ENCODE data around the gene MATK.
A peak's percentile ranks its signal among the peaks of the same experiment; 100 is the strongest.
"Not testable (repeated sequence)": the region's sequence is repeated elsewhere in the genome, so short reads cannot be mapped to it uniquely, and the experiment has no call there.

MATK gene

DNA sequence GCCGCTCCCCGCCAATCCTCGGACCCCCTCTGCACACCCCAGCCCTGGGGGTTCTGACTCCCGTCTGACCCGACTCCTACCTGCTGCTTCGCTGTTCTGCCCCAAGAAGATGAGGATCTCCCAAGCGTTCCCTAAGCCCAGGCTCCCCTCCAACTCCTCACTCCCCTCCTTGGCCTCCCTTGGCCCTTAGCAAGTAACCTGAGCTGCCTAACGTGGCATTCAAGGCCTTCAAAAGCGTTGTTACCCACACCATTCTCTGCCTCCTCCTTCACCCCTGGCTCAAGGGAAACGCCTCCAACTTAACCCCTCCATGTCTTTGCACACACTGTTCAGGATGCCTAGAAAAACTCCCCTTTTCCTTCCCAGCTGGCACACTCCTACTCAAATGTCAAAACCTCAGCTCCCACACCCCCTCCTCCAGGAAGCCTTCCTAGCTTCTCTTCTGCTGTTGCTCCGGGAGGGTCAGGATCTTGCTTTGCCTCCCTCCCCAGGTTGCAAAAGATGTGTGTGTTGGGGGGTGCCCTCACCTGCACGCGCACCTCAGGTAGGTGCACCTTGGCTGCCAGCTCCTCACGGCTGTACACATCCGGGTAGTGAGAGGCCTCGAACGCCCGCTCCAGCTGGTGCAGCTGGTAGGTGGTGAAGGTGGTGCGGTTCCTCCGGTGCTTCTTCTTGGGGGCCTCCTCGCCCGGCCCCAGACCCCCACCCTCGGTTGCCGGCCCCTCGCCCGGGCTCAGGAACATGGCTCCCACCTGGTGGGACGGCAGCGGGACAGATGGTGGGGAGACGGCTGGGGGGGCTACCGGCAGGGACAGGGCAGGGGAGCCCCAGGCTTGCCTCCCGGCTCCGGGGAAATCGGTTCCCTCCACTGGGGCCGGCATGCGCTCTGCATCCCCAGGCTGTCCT is 14.9 kb downstream of the MATK start:
- DNase-seq (ENCODE audit: low read depth in 2 of 2) = no peak

DNA sequence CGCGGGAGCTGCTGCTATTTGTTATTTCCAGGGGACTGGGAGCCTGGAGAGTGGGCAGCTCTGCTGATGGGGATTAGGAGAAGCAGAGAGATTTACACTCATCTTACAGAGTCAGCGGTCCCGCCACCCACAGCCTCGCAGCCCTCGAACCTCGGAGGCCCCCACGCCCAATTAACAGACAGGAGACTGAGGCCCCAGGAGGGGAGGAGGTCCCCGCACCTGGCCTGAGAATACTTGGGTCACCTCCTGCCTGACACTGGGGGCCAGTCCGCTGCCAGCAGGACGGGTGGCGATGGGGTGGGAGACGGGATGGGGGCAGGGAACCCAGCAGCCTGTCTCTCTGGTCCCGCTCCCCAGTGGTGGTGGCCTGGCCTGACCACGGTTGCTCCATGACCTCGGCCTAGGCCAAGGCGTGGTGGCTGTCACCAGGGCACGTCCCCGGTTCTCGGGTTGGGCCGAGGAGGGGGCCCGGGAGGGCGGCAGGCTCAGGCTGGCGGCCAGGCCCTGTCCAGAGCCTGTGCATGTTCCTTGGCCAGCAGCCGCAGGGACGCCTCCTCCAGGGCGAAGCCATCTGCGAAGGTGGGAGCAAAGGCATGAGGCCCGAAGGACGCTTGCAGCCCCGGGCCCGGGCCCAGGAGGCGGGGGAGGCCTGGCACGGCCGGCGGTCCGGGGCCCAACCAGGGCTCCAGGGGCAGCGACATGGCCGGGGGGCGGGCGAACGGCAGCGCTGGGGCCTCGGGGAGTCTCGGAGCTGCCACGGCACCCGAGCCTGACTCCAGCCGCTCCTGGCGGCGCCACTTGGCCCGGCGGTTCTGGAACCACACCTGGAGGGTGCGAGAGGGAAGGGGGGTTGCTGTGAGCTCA is 15.8 kb downstream of the MATK start:
- no peak for DNase-seq (ENCODE audit: low read depth in 2 of 2)

DNA sequence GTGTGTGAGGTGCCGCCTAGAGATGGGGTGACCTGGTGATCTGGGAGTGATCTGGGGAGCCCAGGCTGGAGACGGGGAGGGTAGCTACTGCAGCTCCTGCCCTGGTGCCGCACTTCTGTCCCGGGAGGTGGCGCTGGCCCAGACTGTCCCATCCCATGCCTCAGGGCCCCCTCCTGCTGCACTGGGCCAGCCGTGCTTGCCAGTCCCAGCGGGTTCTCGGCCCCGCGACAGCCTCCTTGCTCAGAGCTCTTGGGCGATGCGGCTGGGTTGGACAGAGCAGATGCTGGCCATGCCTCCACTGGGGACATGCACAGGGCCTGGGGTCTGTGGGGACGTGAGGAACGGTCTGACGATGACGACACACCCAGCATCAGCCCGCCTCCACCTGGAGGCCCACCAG is 16.7 kb downstream of the MATK start:
- no peak for DNase-seq (ENCODE audit: low read depth in 2 of 2)

DNA sequence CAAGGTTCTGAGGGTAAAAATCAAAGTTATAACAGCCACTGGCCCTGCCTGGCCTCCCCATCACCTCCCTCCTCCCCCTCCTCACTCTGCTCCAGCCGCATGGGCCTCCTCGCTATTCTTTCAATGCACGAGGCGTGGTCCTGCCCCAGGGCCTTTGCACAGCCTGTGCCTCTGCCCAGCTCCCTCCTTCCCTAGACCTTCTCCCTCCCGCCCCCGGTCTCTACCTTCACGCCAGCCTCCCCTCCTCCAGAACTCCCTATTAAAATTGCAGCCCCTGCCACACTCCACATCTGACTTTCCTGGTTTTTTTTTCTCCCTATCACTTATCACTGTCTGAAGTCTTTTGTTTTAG is 17.5 kb downstream of the MATK start:
- no peak for DNase-seq (ENCODE audit: low read depth in 2 of 2)

DNA sequence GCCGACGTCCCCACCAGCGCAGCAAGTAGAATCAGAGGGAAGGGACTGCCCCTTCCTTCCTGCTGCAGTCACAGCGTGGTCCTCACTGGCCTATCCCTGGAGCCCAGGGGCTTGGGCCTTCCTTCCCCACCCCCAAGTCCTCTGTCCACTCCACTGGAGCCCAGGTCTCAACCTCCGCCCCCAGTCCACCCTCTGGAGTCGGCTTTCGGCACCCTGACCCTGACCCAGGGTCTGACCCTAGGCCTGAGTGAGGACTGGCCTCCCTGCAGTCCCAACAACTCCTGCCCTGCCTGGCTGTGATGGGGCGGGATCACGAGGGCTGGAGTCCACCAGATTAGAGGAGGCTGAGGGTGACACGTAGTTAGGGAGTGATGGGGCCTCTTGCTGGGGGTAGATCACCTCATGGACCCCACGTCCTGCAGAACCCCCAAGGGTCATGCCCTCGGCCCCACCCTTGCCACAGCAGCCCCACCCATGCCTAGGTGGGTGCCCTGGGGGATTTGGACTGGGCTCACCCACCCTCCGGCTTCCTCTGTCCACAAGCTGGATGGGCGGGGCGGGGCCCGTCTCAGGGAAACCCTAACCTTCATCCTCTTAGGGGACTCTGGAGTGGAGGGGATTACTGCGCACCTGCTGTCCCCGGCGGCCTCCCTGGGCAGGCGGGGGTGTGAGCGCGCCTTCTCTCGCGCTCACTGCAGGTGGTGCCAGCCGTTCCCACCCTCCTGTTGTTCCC is 18.0 kb downstream of the MATK start:
- no peak for DNase-seq (ENCODE audit: low read depth in 2 of 2)

DNA sequence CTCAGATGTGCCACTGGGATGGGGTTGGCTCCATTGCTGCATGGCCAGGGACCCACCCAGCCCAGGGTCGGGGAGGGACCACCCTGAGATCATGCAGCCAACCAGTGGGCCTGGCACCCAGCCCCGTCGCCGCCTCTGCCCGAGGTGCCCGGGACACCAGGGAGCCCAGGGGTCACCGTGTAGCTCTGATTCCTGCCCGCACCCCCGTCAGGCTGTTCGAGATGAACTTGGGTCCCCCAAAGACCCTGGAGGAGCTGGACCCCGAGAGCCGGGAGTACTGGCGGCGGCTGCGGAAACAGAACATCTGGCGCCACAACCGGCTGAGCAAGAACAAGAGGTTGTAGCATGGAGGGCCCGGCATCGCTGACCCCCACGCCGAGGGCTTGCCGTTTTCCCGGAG is 19.1 kb downstream of the MATK start:
- no peak for DNase-seq (ENCODE audit: low read depth in 2 of 2)

DNA sequence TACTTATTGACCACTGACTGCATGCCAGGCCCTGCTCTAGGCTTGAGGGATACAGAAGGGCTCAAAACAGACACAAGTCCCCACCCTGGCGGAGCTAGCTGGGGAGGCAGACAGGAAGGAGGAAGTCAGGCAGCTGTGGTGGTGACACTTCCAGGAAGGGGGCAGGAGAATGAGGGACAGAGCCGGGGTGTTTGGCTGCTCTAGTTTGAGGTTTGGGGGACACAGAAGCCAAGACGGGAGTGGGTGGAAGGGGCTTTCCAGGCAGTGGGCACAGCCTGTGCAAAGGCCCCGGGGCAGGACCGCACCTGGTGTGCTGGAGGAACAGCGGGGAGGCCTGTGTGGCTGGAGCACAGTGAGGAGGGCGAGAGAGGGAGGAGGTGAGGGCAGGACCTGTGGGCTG is 19.7 kb downstream of the MATK start:
- no peak for DNase-seq (ENCODE audit: low read depth in 2 of 2)

DNA sequence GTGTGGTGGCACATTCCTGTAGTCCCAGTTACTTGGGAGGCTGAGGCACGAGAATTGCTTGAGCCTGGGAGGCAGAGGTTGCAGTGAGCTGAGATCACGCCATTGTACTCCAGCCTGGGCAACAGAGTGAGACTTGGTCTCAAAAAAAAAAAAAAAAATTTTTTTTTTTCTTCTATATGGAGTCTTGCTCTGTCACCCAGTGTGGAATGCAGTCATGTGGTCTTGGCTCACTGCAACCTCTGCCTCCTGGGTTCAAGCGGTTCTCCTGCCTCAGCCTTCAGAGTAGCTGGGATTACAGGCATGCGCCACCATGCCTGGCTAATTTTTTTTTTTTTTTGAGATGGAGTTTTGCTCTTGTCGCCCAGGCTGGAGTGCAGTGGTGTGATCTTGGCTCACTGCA is 20.4 kb downstream of the MATK start:
- not testable (repeated sequence) for DNase-seq (ENCODE audit: low read depth in 2 of 2)

DNA sequence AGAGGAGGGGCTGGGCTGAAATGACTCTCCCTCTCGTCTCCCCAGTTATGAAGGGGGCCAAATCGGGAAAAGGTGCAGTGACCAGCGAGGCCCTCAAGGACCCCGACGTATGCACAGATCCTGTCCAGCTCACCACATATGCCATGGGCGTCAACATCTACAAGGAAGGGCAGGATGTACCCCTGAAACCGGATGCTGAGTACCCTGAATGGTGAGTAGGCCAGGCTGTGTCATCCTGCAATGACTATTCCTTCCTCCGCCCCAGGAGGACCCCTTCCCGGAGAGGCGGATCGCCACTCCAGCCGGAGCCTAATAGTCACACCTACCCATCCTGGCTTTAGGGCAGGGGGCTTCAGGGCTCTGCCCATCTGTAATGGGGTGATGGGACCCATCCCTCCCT is 21.1 kb downstream of the MATK start:
- DNase-seq (ENCODE audit: low read depth in 2 of 2) = no peak

DNA sequence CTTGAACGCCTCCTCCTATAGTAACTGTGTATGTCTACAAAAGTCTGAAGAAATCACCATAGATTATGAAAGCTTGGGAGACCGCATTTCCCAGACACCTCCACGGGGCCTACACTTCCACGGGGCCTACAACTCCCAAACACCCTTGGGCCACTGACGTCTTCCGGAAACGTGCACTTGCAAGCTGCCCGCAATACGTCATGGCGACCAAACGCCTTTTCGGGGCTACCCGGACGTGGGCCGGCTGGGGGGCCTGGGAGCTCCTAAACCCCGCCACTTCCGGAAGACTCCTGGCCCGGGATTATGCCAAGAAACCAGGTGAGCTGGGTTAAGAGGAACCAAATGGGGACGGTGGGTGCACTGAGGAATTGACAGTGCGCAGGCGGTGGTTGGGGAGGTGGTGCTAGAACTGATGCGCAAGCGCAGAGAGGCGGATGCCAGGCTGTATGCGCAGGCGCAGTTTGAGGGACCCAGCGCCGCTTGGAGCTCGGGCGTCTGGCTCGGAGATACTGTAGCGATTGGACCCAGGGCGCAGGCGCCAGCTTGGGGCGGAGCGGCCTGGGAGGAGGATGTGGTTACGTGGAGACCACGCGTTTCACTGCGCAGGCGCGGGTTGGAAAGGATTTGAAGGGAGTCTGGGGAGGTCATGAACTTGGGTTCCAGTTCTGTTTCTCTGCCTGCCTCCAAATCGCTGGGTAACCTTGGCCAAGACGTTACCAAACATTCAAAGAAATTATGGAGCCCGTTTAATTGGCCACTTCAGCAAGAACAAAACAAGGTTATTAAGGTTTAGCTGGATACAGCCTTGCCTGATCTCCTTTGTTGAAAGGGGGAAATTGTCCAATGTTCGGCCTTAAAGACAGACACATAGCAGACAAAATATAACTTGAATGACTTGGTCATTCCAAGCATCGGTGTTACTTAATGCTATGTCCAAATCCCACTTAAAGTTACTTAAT is 23.4 kb downstream of the MATK start, which contains the start of gene MRPL54:
MRPL54 (plus strand) TSS at position 182 of the 959 bp plus-strand sequence; CDS start at position 201, 19 bp downstream.
- peak; percentile 99 for DNase-seq (ENCODE audit: low read depth in 2 of 2)

DNA sequence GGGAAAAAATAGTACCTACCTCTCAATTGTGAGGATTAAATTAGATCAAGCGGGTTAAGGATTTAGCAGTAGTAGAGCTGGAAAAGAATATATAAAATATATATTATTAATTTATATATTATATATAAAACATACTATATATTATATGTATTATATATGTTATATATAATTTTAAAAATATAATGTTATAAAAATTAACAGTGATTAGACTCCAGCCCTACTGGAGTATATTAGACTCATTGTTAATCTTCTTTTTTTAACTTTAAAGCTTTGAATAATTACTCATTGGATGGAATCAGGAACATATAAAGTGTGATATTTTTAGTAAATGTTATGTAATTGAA is 24.1 kb downstream of the MATK start:
- DNase-seq (ENCODE audit: low read depth in 2 of 2) = no peak

DNA sequence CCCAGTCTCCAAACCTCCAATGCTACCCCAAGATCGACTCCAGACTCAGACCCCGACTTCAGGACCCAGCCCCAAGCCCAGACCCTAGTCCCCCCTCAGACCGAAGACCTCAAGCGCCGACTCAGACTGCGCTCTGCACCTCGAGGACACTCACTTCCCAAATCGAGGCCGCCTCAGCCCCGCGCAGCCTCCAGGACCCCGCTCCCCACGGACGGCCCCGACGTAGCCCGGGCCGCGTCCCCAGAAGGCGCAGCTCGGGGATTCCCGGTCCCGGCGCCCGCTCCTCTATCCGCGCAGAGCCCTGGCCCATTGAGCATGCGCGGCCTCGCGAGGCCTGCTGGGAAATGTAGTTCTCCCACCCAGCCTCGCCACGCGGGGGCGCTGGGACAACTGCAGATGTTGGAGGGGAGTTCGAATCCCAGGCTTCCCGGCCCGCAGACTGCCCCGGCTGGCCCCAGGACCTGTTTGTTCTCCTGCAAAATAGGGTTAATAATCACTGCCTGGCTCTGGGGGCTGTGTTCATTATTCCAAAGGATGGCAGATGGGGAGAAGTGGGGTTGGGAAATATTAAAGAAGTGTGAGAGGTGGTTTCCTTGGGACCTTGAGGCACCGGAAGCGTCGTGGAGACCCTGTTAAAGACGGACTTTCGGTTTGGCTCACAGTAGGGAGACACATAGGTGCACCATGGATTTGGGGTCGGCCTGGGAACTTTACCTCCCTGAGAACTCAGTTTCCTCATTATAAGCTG is 24.6 kb downstream of the MATK start, which contains the start of gene APBA3:
APBA3 (minus strand) TSS at position 311 of the 748 bp plus-strand sequence. CDS start 1,428 bp downstream, outside the sequence.
- DNase-seq (ENCODE audit: low read depth in 2 of 2) = peak; percentile 94 to 96

DNA sequence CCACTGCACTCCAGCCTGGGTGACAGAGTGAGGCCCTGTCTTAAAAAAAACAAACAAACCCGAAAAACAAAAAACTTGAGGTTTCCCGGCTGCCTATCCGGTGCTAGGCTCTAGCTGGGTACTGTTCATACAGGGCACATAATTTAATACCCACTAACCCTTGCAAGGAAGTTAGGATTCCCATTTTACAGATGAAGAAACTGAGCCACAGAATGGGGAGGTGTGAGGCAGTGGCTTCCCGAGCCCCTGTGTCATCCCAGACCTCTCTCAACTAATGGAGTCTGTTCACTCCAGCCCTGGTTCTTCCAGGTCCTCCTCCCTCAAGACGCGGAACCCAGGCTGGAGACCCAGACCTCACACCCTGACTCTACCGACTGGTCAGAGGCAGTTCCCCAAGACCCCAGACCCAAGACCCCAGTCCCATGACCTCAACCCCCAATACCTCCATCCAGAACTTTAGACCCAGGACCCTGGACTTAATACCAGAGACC is 25.3 kb downstream of the MATK start:
- no peak for DNase-seq (ENCODE audit: low read depth in 2 of 2)

DNA sequence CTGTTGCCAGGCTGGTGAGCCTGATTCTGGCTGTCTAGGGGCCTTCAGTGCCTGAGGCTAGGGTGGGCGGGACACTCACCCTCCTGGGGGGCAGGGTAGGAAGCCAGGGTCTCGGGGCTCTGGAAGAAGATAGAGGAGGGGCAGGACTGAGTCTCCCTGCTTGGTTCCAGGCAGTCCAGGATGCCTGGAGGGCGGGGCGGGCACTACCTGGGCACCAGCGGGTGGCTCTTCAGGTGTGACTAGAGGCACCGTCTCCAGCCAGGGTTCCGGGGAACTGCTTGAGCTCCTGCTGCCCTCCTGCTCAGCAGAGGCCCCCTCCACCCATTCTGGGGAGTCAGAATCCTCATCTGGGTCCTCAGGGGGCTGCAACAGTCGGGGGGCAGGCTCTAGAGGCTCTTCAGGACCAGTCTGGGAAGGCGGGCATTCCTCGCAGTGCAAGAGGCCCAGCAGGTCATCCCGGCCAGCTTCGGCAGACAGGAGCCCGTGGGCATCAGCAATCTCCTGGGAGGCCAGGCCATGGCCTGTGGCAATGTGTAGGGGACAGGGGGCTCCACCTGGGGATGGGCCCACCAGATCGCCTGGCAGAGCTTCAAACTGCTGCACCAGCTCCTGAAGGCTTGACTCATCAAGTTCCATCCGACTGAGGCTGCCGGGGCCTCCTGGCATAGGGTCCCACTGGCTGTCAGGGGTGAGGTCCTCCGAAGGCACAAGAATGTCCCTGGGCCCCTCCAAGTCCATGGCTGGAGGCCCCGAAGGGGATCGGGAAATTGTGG is 26.5 kb downstream of the MATK start:
- no peak for DNase-seq (ENCODE audit: low read depth in 2 of 2)

DNA sequence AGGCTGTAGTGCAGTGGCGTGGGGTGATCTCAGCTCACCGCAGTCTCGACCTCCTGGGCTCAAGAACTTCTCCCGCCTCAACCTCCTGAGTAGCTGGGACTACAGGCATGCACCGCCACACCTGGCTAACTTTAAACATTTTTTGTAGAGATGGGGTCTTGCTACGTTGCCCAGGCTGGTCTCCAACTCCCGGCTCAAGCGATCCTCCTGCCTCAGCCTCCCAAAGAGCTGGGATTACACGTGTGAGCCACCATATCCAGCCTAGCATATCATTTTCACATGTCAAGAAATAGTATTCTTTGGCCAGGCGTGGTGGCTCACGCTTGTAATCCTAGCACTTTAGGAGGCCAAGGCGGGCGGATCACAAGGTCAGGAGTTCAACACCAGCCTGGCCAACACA is 27.9 kb downstream of the MATK start:
- not testable (repeated sequence) for DNase-seq (ENCODE audit: low read depth in 2 of 2)

DNA sequence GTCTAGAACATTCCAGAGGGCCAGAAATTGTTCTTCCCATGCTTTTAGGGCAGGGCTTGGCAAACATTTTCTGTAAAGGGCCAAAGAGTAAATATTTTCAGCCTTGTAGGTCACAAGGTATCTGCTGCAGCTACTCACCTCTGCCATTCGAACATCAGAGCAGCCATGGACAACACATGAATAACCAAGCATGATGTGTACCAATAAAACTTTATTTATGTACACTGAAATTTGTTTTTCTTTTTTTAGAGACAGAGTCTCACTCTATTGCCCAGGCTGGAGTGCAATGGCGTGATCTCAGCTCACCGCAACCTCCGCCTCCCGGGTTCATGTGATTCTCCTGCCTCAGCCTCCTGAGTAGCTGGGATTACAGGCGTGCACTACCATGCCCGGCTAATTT is 28.5 kb downstream of the MATK start:
- not testable (repeated sequence) for DNase-seq (ENCODE audit: low read depth in 2 of 2)

DNA sequence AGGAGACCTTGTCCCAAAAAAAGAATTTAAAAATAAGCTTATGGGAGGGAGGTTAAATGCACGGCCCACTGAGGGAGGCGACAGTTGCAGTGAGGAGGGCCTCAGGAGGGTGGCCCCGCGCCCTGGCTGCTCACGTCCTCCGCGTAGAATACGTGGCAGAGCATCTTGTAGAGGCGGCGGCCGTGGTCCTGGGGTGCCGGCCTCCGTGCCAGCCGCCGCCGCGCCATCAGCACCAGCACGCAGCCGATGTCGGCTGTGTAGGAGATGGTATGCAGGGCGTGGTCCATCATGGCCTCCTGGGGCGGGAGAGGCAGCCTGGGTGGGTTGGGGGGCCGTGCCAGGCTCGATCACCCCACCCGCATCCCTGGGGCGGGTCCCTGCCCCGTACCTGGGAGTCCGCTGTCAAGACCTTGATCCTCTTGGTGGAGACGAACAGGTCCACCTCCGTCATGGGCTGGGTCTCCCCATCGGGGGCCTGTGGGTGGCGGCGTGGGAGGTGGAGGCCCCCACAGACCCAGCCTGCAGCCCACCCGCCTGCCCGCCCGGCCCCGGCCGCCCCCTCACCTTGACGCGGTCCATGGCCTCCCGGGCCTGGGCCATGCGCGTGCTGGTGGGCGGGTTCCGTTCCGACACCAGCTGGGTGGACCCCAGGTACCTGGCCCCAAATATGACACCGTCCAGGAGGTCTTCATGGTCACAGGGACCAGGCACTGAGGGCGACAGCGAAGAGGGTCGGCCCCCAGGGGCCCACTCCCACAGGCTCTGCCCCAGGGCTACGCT is 32.4 kb downstream of the MATK start:
- DNase-seq (ENCODE audit: low read depth in 2 of 2) = no peak

DNA sequence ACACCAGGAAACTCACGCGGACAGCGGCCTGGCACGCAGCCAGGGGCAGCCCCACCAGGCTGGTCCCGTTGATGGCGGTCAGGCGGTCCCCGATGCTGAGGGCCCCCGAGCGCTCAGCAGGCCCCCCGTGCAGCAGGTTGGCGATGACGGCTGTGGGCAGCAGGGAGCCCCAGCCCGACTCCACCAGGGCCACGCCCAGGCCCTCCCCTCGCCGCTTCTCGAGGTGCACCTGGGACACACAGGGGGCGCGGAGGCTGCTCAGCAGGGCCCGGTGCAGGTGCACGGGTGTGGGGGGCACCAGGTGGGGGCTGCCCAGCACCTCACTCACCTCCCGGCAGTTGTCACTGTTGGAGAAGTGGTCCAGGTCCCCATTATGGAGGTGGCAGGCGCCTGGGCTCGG is 33.7 kb downstream of the MATK start:
- DNase-seq (ENCODE audit: low read depth in 2 of 2) = no peak

Data from stimulated activated CD4-positive, alpha-beta T cell treated with anti-CD3 and anti-CD28 coated beads, Interleukin-12 subunit alpha, Interleukin-12 subunit beta, amount 100 ng/mL, for 24 hours (primary cell).